ENCODE data around the gene PROSER2.

DNA sequence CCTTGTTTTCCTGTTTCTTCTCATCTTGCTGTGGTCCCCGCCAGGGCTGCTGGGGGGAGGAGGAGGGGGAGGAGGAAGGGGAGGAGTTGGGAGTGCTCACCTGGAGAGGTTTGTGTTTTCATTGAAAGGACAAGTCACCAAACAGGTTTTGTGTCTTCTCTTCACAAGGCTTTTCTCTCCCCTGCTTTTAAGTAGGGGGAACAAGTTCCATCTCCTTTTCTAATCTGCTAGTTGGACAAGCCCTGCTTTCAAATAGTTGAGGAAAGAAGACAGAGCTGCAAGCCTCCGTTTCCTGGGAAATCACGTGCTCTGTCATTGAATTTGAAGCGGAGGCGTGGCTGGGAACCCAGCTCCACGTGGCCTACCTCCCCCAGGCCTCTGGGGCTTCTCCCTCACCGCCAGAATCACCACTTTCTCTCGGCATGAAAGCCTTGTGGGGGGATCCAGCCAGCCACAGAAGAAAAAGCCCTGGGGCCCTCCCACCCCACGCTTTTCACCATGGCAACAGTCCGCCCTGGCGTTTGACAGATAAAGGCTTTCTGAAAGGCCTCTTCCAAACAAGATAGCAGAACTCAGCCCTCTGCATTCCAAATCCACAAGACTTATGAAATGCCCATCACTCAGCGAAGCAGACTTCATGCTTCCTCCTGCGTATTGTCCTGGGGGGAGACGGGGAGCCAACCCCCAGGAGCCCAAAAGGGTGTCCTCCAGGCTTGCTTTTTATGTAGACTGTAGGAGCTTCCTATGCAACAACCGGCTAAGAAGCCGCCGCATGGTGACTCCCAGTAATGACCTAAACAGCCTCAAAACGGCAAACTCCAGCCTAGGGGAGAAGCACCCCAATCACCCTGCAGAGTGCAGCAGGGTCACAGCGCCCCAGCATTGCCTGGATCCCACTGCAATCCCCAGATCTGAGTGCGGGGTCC, 51.7 kb downstream of the PROSER2 start:
- no peak for TF ChIP-seq GLIS3 (CRISPR knock-in tag; IDR thresholded peaks at IDR 0.05)
- no peak for TF ChIP-seq BACH2 (CRISPR knock-in tag; IDR thresholded peaks at IDR 0.05; ENCODE audit: borderline replicate concordance)
- TF ChIP-seq, protein P1, sequence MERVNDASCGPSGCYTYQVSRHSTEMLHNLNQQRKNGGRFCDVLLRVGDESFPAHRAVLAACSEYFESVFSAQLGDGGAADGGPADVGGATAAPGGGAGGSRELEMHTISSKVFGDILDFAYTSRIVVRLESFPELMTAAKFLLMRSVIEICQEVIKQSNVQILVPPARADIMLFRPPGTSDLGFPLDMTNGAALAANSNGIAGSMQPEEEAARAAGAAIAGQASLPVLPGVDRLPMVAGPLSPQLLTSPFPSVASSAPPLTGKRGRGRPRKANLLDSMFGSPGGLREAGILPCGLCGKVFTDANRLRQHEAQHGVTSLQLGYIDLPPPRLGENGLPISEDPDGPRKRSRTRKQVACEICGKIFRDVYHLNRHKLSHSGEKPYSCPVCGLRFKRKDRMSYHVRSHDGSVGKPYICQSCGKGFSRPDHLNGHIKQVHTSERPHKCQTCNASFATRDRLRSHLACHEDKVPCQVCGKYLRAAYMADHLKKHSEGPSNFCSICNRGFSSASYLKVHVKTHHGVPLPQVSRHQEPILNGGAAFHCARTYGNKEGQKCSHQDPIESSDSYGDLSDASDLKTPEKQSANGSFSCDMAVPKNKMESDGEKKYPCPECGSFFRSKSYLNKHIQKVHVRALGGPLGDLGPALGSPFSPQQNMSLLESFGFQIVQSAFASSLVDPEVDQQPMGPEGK (CRISPR knock-in tag; IDR thresholded peaks at IDR 0.05; ENCODE audit: borderline replicate concordance) = no peak
